ENCODE measurements around the gene ZBED3. TPM values are rescaled to one million over a fixed set of nuclear protein-coding genes. Genes with fewer than 3 reads are reported as not detected.

The ZBED3 gene
- total and polyA plus RNA-seq, 9 of the 15 experiments (the other 6 are each of a cell fraction or from before 2014, with no cell fraction given) = 0.01 to 0.03 (median 0.01) TPM; not detected in 5

DNA sequence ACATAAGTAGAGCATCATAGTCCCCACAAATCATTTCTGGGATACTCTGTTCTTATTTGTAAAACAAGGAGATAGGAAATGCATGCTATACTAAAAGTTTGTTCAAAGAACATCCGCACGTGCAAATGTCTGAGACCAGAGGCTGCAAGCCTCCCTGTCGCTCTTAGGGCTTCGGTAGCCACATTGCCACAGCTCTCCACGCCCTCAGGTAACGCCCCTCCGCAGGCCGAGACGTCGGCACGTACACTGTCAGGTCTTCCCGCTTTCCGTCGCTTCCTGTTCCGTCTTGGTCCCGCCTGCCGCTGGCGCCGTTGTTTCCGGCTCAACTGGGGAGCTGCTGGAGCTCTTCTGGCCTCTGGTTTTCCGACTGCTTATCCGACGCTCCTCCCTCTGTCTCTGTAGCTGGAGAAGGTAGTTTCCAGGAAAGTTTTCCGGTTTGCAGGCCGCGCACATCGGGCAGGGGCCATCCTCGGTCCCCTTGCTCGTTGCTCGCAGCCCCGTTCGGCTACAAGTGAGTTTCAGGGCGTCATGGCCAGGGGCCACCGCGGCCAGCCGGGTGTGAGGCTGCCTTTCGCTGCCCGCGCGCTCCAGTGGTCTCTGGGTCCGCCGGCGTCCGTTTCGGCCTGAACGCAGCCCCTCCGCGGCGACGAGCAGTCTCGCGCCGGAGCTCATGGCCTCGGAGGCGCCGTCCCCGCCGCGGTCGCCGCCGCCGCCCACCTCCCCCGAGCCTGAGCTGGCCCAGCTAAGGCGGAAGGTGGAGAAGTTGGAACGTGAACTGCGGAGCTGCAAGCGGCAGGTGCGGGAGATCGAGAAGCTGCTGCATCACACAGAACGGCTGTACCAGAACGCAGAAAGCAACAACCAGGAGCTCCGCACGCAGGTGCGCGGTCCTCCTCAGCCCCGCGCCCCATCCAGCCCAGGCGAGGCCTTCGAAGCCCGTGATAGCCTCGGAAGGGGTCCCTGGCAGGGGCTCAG, 56.7 kb downstream of the ZBED3 start, which contains the start of gene AGGF1 (continued):
- TF ChIP-seq, protein P1, sequence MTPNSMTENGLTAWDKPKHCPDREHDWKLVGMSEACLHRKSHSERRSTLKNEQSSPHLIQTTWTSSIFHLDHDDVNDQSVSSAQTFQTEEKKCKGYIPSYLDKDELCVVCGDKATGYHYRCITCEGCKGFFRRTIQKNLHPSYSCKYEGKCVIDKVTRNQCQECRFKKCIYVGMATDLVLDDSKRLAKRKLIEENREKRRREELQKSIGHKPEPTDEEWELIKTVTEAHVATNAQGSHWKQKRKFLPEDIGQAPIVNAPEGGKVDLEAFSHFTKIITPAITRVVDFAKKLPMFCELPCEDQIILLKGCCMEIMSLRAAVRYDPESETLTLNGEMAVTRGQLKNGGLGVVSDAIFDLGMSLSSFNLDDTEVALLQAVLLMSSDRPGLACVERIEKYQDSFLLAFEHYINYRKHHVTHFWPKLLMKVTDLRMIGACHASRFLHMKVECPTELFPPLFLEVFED (CRISPR knock-in tag; conservative IDR thresholded peaks at IDR 0.05) = no peak
- TF ChIP-seq HOXB6 (CRISPR knock-in tag; IDR thresholded peaks at IDR 0.05; ENCODE audit: borderline replicate concordance) (no peak), NFATC3 (IDR thresholded peaks at IDR 0.05) (no peak), PRMT5 (CRISPR knock-in tag; IDR thresholded peaks at IDR 0.05) (no peak), CBX2 (IDR thresholded peaks at IDR 0.05; ENCODE audit: insufficient read depth, low read length, poor library complexity, severe bottlenecking) (no peak), NUFIP1 (IDR thresholded peaks at IDR 0.05; ENCODE audit: partially characterized antibody) (no peak), ZFP36 (IDR thresholded peaks at IDR 0.05; ENCODE audit: low read depth, low read length, partially characterized antibody) (peak; percentile 35), ZNF274 (IDR thresholded peaks at IDR 0.05; ENCODE audit: borderline replicate concordance, low read depth, low read length) (no peak), RUNX1 (IDR thresholded peaks at IDR 0.05; ENCODE audit: low read depth) (no peak; the same call in 1 of the 2 replicates), MTA1 (IDR thresholded peaks at IDR 0.05; ENCODE audit: borderline replicate concordance) (no peak), ZNF431 (CRISPR knock-in tag; IDR thresholded peaks at IDR 0.05) (peak; percentile 62; the same call in 1 of the 2 replicates), CBX1 (IDR thresholded peaks at IDR 0.05; ENCODE audit: low read depth) (peak; percentile 72; the same call in 1 of the 2 replicates), FOXJ3 (CRISPR knock-in tag; IDR thresholded peaks at IDR 0.05) (no peak), SLC30A9 (CRISPR knock-in tag; IDR thresholded peaks at IDR 0.05) (no peak)
- TF ChIP-seq, protein P2, sequence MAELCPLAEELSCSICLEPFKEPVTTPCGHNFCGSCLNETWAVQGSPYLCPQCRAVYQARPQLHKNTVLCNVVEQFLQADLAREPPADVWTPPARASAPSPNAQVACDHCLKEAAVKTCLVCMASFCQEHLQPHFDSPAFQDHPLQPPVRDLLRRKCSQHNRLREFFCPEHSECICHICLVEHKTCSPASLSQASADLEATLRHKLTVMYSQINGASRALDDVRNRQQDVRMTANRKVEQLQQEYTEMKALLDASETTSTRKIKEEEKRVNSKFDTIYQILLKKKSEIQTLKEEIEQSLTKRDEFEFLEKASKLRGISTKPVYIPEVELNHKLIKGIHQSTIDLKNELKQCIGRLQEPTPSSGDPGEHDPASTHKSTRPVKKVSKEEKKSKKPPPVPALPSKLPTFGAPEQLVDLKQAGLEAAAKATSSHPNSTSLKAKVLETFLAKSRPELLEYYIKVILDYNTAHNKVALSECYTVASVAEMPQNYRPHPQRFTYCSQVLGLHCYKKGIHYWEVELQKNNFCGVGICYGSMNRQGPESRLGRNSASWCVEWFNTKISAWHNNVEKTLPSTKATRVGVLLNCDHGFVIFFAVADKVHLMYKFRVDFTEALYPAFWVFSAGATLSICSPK (IDR thresholded peaks at IDR 0.05; ENCODE audit: borderline replicate concordance) = no peak
- TF ChIP-seq, protein P3, sequence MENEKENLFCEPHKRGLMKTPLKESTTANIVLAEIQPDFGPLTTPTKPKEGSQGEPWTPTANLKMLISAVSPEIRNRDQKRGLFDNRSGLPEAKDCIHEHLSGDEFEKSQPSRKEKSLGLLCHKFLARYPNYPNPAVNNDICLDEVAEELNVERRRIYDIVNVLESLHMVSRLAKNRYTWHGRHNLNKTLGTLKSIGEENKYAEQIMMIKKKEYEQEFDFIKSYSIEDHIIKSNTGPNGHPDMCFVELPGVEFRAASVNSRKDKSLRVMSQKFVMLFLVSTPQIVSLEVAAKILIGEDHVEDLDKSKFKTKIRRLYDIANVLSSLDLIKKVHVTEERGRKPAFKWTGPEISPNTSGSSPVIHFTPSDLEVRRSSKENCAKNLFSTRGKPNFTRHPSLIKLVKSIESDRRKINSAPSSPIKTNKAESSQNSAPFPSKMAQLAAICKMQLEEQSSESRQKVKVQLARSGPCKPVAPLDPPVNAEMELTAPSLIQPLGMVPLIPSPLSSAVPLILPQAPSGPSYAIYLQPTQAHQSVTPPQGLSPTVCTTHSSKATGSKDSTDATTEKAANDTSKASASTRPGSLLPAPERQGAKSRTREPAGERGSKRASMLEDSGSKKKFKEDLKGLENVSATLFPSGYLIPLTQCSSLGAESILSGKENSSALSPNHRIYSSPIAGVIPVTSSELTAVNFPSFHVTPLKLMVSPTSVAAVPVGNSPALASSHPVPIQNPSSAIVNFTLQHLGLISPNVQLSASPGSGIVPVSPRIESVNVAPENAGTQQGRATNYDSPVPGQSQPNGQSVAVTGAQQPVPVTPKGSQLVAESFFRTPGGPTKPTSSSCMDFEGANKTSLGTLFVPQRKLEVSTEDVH (IDR thresholded peaks at IDR 0.05; ENCODE audit: low read depth, partially characterized antibody) = peak; percentile 83
- TF ChIP-seq, protein P4, sequence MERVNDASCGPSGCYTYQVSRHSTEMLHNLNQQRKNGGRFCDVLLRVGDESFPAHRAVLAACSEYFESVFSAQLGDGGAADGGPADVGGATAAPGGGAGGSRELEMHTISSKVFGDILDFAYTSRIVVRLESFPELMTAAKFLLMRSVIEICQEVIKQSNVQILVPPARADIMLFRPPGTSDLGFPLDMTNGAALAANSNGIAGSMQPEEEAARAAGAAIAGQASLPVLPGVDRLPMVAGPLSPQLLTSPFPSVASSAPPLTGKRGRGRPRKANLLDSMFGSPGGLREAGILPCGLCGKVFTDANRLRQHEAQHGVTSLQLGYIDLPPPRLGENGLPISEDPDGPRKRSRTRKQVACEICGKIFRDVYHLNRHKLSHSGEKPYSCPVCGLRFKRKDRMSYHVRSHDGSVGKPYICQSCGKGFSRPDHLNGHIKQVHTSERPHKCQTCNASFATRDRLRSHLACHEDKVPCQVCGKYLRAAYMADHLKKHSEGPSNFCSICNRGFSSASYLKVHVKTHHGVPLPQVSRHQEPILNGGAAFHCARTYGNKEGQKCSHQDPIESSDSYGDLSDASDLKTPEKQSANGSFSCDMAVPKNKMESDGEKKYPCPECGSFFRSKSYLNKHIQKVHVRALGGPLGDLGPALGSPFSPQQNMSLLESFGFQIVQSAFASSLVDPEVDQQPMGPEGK (CRISPR knock-in tag; IDR thresholded peaks at IDR 0.05; ENCODE audit: borderline replicate concordance) = no peak

Measured in K562 (cell line).